T-helper 1 cell (primary cell): Measurements from ENCODE around the gene TM7SF3.
"Not testable (repeated sequence)": the region's sequence is repeated elsewhere in the genome, so short reads cannot be mapped to it uniquely, and the experiment has no call there.

Source experiments
- DNase-seq, 5 donors: peaks; one replicate each; pipeline ENCODE4 v3.0.0-alpha.2; 2012 to 2020
- total RNA-seq, 4 donors: gene quantifications; one replicate each; lab custom pipeline; 2026; lab: John Stamatoyannopoulos, UW

The TM7SF3 gene, protein sequence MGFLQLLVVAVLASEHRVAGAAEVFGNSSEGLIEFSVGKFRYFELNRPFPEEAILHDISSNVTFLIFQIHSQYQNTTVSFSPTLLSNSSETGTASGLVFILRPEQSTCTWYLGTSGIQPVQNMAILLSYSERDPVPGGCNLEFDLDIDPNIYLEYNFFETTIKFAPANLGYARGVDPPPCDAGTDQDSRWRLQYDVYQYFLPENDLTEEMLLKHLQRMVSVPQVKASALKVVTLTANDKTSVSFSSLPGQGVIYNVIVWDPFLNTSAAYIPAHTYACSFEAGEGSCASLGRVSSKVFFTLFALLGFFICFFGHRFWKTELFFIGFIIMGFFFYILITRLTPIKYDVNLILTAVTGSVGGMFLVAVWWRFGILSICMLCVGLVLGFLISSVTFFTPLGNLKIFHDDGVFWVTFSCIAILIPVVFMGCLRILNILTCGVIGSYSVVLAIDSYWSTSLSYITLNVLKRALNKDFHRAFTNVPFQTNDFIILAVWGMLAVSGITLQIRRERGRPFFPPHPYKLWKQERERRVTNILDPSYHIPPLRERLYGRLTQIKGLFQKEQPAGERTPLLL
- 21.0 to 34.7 (median 26.9) reads per million in 4 donors for total RNA-seq

DNA sequence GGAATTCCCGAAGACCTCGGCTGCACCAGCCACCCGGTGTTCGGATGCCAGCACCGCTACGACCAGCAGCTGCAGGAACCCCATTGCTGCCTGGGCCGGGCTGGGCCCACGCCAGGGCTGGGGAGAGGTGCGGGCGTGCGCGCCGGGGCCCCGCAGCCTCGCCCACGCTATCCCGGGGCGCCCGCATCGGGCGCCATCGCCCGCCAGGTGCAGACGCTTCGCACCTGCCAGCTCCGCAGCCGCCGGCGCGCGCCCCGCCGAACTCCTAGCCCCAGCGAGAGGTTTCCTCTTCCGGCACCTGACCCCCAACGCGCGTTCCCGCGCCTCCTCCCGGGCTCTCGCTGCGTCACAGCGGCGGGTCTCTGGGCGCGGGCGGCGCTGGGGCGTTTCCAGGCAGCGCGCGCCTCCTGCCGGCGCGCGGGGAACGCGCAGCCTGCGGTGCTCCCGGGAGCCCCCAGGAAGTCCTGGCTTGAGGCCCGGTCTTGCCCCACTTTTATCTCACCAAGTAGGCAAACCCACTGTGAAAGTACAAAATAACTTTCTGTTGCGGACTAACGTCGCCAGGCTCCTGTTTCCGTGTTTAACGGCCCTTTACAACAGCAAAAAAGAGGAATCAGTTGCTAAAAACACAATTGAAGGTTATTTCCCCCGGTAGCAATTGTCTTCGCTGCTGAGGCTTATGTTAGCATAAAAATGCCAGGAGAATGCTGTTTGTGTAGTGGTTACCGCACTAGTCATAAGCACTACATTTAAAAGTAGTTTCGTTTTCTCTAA is at the start of gene TM7SF3:
Gene TM7SF3 (minus strand): TSS at position 300 of the 774 bp plus-strand sequence. CDS start 216 bp downstream, at position 84.
- peak; percentile 93 to 97 (median 95) for DNase-seq

DNA sequence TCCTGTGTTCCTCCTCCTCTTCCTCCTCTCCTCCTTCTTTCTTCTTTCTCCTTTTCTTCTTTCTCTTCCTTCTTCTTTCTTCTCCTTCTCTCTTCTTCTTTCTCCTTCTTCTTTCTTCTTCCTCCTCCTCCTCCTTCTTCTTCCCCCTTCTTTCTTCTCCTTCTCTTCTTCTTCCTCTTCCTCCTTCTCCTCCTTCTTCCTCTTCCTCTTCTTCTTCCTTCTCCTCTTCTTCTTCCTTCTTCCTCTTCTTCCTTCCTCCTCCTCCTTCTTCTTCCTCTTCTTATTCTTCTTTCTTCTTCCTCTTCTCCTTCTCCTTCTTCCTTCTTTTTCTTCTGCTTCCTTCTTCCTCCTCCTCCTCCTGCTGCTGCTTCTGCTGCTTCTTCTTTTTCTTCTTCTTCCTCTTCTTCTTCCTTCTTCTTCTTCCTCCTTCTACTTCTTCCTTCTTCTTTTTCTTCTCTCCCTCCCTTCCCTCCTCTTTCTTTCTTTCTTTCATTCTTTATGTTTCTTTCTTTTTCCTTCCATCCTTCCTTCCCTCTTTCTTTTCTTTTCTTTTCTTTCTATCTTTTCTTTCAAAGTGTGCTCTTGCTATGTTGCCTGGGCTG is 49.2 kb upstream of the TM7SF3 start:
- no peak for DNase-seq

DNA sequence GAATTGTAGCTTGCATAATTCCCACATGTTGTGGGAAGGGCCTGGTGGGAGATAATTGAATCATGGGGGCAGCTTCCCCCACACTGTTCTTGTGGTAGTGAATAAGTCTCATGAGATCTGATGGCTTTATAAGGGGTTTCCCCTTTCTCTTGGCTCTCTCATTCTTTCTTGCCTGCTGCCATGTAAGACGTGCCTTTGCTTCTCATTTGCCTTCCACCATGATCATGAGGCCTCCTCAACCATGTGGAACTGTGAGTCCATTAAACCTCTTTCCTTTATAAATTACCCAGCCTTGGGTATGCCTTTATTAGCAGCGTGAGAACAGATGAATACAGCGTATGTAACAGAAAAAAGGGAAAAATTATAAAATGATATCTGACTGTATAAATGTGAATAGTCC is 47.1 kb upstream of the TM7SF3 start:
- DNase-seq = no peak

DNA sequence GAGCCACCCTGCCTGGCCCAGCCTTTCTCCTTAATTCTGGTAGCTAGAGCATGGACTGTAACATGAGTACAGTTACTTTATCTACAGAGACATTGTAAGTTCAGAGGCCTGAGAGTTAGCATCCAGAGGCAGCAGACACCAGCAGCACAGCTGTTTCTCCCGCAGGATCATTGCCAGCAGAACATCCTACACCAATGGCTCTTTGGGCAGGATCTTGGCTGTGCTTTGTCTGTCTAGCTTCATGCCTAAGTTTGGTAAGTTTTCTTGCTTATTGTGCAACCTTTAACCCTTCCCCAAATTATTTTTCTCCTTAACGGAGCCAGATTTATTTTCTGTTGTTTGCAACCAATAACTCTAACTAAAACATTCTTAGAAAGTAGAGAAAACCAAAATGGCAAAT is 46.6 kb upstream of the TM7SF3 start:
- no peak for DNase-seq

DNA sequence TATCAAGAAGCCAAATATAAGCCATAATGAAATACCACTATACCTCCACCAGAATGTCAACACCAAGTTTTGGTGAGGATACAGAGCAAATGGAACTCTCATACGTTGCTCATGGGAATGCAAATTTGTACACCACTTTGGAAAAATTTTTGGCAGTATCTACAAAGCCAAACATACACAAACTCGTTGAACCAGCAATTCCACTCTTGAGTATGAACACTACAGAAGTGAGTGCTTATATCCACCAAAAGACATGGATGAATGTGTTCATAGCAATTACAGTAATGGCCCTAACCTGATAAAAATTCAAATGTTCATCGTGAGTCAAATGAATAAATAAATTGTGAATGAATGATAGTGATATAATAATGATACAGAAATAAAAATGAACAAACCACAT is 43.4 kb upstream of the TM7SF3 start:
- no peak for DNase-seq

DNA sequence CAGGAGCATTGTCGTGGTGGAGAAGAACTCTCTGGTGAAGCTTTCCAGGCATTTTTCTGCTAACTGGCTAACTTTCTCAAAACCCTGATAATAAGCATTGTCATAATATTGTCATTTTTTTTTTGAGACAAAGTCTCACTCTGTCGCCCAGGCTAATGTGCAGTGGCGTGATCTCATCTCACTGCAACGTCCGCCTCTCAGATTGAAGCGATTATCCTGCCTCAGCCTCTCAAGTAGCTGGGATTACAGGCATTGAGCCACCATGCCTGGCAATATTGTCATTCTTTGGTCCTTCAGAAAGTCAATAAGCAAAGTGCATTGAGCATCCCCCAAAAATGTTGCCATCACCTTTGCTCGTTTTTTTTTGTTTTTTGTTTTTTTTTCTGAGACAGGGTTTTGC is 41.8 kb upstream of the TM7SF3 start:
- no peak for DNase-seq

DNA sequence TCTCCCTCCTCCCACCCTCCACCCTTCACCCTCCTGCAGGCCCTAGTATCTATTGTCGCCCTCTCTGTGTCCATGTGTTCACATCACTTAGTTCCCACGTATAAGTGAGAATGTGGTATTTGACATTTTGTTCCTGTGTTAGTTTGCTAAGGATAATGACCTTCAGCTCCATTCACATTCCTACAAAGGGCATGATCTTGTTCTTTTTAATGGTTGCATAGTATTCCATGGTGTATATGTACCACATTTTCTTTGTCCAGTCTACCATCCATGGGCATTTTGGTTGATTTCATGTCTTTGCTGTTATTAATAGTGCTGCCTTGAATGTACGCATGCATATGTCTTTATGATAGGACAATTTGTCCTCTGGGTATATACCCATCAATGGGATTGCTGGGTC is 38.6 kb upstream of the TM7SF3 start:
- no peak for DNase-seq

DNA sequence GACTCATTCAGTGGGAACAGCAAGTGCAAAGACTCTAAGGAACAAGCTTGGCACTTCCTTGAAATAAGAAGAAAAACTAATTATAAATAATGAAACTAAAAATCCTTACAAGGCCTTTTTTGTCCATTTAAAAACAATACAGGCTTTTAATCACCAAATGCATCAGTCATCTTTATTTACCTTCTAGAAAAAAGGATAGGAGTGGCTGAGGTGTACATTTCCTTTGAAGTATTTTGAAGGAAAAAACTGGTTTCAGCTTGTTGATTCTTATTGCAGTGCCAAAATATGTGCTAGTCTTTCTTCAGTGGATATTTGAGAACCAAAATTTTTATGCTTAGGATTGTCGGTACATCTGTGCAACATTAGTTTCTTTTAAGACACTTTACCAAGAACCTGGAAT is 38.0 kb upstream of the TM7SF3 start:
- DNase-seq = no peak

DNA sequence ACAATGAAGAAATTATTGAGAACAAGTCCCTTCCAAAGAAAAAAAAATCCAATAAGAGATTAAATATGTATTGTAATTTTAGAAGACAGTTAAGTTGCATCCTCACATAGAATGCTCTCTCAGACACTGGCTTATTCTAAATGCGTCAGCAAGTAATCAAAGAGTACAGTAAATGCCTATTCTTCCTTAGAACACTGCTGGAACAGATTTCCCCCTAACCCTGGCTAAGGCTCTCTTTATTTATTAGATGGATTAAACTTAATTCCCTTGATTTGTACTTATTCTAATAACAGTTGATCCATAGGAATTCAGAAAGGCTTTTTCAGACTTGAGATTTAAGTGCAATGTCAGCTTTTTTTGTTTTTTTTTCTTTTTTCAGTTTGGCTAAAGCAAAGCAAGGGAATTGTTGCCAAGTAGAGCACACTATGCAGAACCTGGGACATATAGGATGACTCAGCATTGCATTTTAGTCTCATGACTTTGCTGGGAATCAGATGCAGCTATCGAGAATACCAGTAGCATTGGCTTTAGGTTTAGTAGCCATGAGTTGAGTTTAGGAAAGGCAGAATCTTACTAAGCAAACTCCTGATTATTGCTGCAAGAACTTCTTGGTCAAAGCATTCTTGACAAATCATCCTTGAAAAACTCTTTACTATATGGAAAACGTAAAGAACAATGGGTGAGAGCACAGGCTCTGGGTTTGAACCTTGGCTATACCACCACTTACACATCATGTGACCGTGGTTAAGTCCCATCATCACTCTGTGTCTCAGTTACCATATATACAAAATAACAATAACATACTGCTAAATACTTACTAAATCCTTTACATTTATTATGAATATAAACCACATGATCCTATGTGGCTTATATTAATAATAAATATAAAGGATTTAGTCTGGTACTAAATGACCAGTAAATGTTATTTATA is 34.9 kb upstream of the TM7SF3 start:
- DNase-seq = no peak

DNA sequence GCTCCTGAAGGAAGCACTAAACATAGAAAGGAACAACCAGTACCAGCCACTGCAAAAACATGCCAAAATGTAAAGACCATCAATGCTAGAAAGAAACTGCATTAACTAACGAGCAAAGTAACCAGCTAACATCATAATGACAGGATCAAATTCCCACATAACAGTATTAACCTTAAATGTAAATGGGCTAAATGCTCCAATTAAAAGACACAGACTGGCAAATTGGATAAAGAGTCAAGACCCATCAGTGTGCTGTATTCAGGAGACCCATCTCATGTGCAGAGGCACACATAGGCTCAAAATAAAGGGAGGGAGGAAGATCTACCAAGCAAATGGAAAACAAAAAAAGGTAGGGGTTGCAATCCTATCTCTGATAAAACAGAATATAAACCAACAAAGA is 27.8 kb upstream of the TM7SF3 start:
- DNase-seq = not testable (repeated sequence)

DNA sequence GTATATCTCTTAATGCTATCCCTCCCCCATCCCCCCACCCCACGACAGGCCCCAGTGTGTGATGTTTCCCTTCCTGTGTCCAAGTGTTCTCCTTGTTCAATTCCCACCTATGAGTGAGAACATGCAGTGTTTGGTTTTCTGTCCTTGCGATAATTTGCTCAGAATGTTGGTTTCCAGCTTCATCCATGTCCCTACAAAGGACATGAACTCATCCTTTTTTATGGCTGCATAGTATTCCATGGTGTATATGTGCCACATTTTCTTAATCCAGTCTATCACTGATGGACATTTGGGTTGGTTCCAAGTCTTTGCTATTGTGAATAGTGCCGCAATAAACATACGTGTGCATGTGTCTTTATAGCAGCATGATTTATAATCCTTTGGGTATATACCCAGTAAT is 26.5 kb upstream of the TM7SF3 start:
- DNase-seq = not testable (repeated sequence)

DNA sequence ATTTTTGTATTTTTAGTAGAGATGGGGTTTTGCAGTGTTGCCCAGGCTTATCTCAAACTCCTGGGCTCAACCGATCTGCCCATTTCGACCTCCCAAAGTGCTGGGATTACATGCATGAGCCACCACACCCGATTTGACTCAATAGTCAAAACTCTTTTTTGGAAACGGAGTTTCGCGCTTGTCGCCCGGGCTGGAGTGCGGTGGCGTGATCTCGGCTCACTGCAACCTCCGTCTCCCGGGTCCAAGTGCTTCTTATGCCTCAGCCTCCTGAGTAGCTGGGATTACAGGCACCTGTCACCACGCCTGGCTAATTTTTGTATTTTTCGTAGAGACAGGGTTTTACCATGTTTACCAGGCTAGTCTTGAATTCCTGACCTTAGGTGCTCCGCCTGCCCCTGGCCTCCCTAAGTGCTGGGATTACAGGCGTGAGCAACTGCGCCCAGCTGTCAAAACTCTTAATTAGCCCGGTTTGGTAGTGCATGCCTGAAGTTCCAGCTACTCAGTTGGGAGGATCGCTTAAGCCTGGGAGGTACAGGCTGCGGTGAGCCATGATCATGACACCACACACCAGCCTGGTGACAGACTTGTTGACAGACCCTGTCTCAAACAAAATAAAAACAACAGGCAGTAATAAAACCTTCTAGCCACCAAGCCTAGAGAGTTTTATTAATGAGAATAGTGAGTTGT is 20.6 kb upstream of the TM7SF3 start:
- no peak for DNase-seq

DNA sequence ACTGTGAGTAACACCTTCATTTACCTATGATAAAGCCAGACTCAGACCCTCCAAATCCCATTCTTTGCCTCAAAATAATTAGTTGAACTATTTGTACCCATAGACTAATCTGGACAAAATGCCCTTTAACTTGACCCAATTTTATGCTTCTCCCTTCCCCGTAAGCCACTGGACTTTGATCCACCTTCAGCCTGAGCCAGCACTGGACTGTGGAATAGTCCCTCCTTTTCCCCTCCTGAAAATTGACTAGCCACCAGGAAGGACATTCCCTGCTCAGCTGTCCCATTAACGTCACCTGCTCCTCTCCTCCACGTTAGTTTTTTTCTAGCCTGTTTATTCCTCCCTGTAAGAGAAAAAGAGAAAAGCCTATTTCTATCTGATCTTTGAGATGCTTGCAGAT is 18.5 kb upstream of the TM7SF3 start:
- DNase-seq = no peak

DNA sequence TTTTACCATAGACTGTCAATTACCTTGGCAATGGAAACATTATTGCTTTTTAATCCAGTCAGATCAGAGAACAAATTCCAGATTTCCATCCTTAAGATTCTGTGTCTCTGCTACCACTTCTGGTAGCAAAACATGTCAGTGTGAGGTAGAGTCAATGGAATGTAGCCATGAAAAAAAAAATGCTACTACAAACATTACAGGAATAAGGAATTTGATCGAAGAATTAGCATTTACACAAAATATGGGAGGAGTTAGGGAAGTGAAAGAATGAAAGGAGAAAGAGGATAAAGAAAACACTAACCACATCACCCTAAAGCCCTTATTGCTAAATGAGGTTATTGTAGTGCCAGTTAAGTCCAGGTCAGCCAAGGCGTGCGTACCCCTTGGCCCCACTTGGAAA is 17.3 kb upstream of the TM7SF3 start:
- no peak for DNase-seq

DNA sequence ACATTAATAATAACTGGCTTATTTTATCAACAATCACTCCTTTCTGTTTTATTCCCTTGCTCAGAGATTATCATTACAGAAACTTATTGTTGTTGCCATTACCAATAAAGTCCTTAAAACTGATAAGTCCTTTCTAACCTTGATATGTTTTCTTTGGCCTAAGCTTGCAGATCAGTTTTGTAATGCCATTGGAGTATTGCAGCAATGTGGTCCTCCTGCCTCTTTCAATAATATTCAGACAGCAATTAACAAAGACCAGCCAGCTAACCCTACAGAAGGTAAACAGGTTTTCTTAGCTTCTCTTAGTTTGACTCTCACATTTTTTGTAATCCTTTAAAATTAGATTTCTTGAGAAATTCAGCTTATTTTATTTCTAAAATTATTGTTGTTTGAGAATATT is 12.1 kb upstream of the TM7SF3 start:
- no peak for DNase-seq

DNA sequence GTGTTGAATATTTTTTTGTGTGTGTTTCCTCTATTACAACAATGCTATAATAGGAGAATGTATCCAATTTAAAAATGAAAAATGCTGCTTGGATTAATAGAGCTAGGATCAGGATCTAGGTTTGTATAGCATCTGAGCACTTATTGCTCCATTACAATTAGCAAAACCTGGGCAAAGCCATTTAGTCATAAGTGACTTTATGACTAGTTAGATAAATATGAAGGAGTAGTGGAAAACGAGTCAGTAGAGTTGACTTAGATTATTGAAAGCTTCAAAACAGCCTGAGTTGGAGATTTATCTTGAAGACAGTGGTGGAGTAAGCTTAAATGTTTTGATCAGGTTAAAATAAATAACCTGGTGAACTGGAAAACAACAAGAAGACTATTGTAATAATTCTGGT is 10.9 kb upstream of the TM7SF3 start:
- DNase-seq = no peak

DNA sequence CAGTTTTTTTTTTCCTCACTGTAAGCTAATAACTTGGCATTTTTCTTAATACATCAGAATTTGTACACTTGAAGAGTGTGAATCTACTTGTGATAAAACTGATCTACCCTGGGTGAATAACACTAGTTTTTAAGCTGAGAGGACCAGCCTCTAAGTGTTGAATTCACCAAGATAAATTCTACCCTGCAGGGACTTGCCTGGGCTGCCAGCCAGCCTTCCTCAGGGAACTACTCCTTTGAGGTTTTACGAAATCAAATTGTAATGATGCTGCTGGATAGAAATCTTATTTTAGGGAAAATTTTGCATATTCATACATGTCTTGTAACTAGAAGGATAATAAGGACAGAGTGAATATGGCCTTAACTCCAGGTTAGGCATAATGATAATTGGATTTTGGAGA is 10.1 kb upstream of the TM7SF3 start:
- no peak for DNase-seq

DNA sequence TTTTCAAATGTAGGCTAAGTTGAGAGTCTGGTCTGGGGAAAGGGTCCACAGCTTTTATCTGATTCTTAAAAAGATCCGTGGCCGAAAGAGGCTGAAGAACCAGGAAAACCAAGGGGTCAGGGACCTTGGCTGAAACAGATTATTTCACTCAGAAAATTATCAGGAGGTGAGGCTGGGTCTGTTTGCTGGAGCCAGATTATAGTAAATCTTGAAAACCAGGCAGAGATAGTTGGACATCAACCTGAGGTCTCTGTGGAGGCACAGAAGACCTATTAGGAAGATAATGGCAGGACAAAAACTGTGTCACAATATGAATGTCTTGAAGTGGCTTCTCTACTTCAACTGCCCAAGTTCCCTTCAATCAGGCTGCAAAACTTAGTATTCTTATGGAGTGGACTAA is 6.6 kb upstream of the TM7SF3 start:
- no peak for DNase-seq

DNA sequence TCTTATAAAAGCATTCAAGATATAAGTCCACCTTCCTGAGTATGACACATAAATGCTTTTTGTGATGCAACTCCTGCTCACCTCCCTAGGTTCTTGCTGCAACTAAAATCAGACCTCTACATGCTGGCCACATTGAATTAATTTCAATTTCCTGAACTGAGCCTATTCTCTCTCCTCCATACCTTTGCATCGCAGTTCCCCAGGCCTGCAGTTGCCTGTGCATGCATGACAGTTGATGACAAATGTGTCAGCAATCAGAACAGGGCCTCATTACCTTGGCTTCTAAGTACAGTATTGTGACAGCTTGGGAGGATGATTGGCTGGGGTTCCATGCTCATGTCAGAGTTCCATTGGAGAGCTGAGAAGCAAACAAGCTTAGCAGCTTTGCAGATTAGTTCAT is 3.9 kb upstream of the TM7SF3 start:
- no peak for DNase-seq

DNA sequence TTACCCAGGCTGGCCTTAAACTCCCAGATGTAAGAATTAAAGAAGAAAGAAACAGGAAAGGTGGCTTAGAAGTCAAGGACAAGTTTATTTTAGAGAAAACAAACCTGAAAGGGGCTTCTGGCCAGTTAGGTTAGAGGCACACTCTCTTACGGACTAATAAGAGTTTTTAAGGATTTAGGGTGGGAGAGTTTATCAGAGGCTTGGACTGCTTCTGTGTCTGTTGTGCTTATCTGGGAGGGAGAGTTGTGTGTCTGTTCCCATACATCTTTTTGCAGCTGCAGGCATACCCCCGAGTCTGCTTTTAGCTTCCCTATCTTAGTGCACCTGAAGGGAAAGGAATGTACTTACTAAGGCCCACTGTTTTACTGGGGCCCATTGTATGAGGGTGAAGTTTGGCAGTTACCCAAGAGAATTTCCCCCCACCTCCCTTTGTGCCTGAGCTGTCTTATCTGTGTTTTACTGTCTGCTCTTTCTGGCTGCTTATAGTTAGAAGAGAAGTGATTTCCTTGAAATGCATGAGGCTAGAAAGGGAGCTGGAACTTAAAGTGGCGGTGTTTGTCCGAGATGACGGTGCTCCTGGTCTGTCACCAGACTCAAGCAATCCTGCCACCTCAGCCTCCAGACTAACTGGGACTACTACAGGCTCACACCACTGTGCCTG is 3.1 kb upstream of the TM7SF3 start:
- DNase-seq = not testable (repeated sequence)

DNA sequence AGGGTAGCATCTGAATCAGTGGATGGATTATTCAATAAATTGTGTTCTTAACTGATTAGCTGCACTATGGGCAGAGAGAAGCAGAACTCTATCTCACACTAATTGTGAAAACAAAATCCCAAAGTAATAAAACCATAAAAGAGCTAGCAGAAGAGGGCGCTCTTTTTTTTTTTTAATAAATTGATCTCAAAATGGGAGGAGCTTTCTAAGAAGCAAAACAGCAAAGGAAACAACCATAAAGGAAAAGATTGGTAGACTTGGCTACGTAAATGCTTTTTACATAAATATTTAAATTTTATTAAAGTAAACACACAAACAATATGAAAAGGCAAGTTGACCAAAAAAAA is 1.5 kb upstream of the TM7SF3 start:
- peak in 1 of 5 donors; percentile 65 for DNase-seq
